NB4 (cell line): ENCODE data around the gene MAP2K7.
"Not testable (repeated sequence)": the region's sequence is repeated elsewhere in the genome, so short reads cannot be mapped to it uniquely, and the experiment has no call there.

Experiments used
- DNase-seq: peaks from one replicate; pipeline ENCODE4 v3.0.0; 2010; ENCODE audit warnings: low read depth
- H3K4me3 ChIP-seq: one replicate; pipeline ENCODE4 v1.5.1; 2011; ENCODE audit warnings: mild to moderate bottlenecking, low read depth, low read length, moderate library complexity
- MYC ChIP-seq: IDR thresholded peaks from 2 replicates; pipeline ENCODE4 v1.6.1; 2011; ENCODE audit warnings: low read depth, low read length
- POLR2A ChIP-seq: IDR thresholded peaks from 2 replicates; pipeline ENCODE4 v1.6.1; 2011; ENCODE audit warnings: mild to moderate bottlenecking; ENCODE audit not compliant: insufficient read length; ENCODE audit errors: extremely low read depth
- TF ChIP-seq, protein P1 (sequence below): IDR thresholded peaks from 2 replicates; pipeline ENCODE4 v1.6.1; 2011; ENCODE audit warnings: low read depth, low read length
- TF ChIP-seq, protein P2 (sequence below): IDR thresholded peaks from one replicate; pipeline ENCODE4 v1.5.1; 2012; ENCODE audit warnings: low read depth, low read length

MAP2K7 gene

DNA sequence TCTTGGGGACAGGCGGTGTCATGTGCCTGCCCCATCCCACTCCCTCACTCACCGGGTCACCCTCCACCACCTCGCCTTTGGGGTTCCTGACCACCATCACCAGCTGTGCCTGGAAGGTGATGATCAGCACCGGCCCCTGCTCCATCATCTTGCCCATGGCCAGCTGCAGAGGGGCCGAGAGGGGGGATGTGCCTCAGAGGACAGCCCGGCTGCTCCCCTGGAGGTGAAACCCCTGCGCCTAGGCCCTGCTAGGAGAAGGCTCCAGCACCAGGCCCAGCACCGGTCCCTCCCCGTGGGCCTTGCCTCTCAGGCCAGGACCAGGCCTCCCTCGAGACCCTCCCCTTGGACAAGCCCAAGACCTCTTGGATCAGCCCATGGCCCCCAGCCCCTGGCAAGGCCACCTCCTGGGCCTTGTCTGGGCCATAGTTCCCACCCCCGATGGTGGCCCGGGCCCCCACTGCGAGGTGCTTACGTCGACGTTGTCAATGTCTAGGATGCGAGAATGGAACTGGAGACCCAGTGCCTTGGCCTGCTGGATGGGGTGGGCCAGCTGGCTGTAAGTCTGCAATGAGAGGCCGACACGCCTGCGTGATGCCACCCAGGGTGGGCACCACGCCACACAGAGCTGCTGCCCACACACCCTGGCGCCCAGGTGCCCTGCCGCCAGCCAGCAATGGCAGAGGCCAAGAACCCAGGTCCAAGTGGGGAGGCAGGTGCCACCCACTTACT lies 24.1 kb downstream of the MAP2K7 start:
- DNase-seq: no peak
- no peak overlapping the region for H3K4me3 ChIP-seq
- TF ChIP-seq, protein P1, sequence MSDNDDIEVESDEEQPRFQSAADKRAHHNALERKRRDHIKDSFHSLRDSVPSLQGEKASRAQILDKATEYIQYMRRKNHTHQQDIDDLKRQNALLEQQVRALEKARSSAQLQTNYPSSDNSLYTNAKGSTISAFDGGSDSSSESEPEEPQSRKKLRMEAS: no peak
- TF ChIP-seq MYC: no peak
- TF ChIP-seq, protein P2, sequence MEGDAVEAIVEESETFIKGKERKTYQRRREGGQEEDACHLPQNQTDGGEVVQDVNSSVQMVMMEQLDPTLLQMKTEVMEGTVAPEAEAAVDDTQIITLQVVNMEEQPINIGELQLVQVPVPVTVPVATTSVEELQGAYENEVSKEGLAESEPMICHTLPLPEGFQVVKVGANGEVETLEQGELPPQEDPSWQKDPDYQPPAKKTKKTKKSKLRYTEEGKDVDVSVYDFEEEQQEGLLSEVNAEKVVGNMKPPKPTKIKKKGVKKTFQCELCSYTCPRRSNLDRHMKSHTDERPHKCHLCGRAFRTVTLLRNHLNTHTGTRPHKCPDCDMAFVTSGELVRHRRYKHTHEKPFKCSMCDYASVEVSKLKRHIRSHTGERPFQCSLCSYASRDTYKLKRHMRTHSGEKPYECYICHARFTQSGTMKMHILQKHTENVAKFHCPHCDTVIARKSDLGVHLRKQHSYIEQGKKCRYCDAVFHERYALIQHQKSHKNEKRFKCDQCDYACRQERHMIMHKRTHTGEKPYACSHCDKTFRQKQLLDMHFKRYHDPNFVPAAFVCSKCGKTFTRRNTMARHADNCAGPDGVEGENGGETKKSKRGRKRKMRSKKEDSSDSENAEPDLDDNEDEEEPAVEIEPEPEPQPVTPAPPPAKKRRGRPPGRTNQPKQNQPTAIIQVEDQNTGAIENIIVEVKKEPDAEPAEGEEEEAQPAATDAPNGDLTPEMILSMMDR: no peak
- no peak for TF ChIP-seq POLR2A

- DNase-seq: no peak
- no peak overlapping the region for H3K4me3 ChIP-seq
- TF ChIP-seq, protein P2: no peak
- TF ChIP-seq POLR2A (no peak), MYC (no peak)
- TF ChIP-seq, protein P1: no peak
Measured at GRCh38 chr19:7928334-7928706, 24.6 kb downstream of the MAP2K7 start.

DNA sequence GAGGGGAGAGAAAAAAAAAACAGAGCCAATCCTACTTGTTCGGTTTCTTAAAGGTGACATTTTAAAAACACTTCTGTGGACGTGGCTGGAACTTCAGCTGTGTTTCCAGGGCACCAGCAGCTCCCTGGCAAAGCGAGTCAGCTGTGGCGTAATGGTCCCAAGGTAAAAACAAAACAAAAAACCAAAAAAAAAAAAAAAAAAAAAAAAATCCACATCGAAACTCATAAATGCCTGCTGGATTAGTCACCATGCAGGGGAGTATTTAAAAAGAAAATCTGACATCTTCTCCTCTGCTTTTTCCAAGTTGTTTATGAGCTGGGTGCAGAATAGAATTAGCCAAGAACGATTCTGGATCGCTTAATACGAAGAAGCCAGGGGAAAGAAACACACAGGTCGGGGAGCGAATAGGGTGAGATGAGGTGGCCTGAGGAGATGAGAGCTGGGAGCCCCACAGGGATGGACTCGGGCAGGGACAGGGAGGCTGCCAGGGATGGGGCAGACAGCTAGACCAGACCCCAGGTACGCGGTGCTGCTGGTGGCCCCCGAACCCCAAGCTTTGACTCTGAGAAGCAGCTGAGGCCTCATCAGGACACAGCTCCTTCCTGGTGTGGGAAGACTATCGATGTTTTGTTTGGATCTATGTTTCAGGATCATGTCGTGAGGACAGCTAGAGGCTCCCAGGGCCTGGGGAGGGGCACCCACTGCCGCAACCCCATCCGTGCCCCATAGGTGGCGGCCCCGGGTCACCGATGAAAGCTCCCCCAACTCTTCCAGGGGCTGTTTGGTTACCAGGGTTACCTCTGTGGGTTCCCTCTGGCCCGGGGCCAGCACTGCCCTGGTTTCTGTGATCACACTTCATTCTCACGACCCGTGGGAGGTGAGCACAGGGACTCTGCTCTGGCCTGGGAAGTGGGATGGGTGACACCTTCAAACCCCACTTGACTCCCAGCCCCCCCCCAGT lies 25.3 kb downstream of the MAP2K7 start:
- no peak overlapping the region for H3K4me3 ChIP-seq
- TF ChIP-seq, protein P2: peak; percentile 71
- TF ChIP-seq, protein P1: no peak
- TF ChIP-seq MYC (no peak), POLR2A (no peak)
- DNase-seq: peak; percentile 79

GRCh38 chr19:7930030-7930429 lies 26.4 kb downstream of the MAP2K7 start:
- H3K4me3 ChIP-seq: not testable (repeated sequence)
- peak; percentile 50 for DNase-seq

DNA sequence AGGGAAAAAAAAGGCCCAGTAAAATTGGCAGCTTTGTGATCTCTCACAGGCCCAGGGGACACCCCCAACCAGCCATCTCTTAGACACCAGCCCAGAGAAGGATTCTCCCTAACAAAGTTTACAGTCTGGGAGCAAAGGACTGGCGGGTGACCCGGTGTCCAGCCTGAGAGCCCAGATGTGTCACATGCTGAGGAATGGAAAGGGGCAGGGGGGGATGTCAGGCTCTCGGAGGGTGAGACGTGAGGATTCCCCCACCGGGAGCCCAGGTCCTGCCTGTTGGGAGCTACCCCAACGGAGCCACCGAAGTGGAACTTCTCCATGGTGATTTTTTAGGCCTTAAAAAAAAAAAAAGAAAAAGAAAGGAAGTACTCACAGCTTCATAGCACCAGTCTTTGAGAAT lies 27.1 kb downstream of the MAP2K7 start:
- TF ChIP-seq MYC (no peak), POLR2A (no peak)
- TF ChIP-seq, protein P1: no peak
- TF ChIP-seq, protein P2: no peak
- no peak overlapping the region for H3K4me3 ChIP-seq

More for the DNA sequence above, 27.1 kb downstream of the MAP2K7 start:
- DNase-seq: no peak
